ENCODE measurements around the gene TEX29. TPM values are rescaled to one million over a fixed set of nuclear protein-coding genes. Genes with fewer than 3 reads are reported as not detected.

The TEX29 gene
- total RNA-seq, 6 donors from 2014 or later, result 0.37 to 1.2 (median 0.63) TPM; not detected in 3

- Histone ChIP-seq H3K36me3 (peaks cover 53 to 99% (median 75%) of the 10 kb centered on the region in 4 donors), H3K4me1 (peaks cover 0 to 8% (median 4%) of the 10 kb centered on the region in 4 donors), H3K9me3 (no peaks in the 10 kb centered on the region), H3K27me3 (no peaks in the 10 kb centered on the region), H3K27ac (no peak overlapping the region), H3K4me3 (no peak overlapping the region)
- DNase-seq (no peak), ATAC-seq (ENCODE audit: low FRiP score in 2 of 2) (peak in 1 of 2 donors; percentile 20)
- no peak for TF ChIP-seq CTCF (IDR thresholded peaks at IDR 0.05)
- no peak for TF ChIP-seq POLR2AphosphoS5 (IDR thresholded peaks at IDR 0.05)
- no peak for TF ChIP-seq EP300 (IDR thresholded peaks at IDR 0.05)
- no peak for TF ChIP-seq POLR2A (IDR thresholded peaks at IDR 0.05)
- 91 to 94% methylated on average over 8 of the region's 8 CpGs for WGBS, 2 donors
Observed at GRCh38 chr13:111287201-111287600, 33.2 kb upstream of the TEX29 start.

GRCh38 chr13:111288276-111288675 is 32.2 kb upstream of the TEX29 start:
- H3K4me1 ChIP-seq, result no peaks in the 10 kb centered on the region
- WGBS, 2 donors, result 94 to 95% methylated on average over 7 of the region's 7 CpGs
- H3K4me3 ChIP-seq, result no peak overlapping the region
- ATAC-seq (ENCODE audit: low FRiP score in 2 of 2) (no peak), DNase-seq (no peak)
- H3K27ac ChIP-seq, result no peak overlapping the region
- H3K27me3 ChIP-seq, result no peaks in the 10 kb centered on the region
- no peaks in the 10 kb centered on the region for H3K9me3 ChIP-seq
- TF ChIP-seq CTCF (IDR thresholded peaks at IDR 0.05) (no peak), POLR2A (IDR thresholded peaks at IDR 0.05) (no peak), EP300 (IDR thresholded peaks at IDR 0.05) (no peak)
- H3K36me3 ChIP-seq, result peaks cover 51 to 99% (median 80%) of the 10 kb centered on the region in 4 donors

GRCh38 chr13:111289251-111289650 is 31.2 kb upstream of the TEX29 start:
- no peaks in the 10 kb centered on the region for H3K27me3 ChIP-seq
- WGBS, 2 donors, result 94 to 96% methylated on average over 11 of the region's 11 CpGs
- no peak for DNase-seq

GRCh38 chr13:111291908-111292307 is 28.5 kb upstream of the TEX29 start:
- Histone ChIP-seq H3K9me3 (no peaks in the 10 kb centered on the region), H3K4me1 (no peaks in the 10 kb centered on the region), H3K4me3 (no peak overlapping the region), H3K36me3 (peaks cover 26 to 99% (median 58%) of the 10 kb centered on the region in 4 donors), H3K27ac (no peak overlapping the region), H3K27me3 (no peaks in the 10 kb centered on the region)
- ATAC-seq (ENCODE audit: low FRiP score in 2 of 2) (no peak), DNase-seq (no peak)
- WGBS, 2 donors, result 92 to 96% methylated on average over 14 of the region's 14 CpGs
- no peak for TF ChIP-seq POLR2AphosphoS5 (IDR thresholded peaks at IDR 0.05)
- no peak for TF ChIP-seq POLR2A (IDR thresholded peaks at IDR 0.05)

More at GRCh38 chr13:111289251-111289650, 31.2 kb upstream of the TEX29 start:
- H3K36me3 ChIP-seq, result peaks cover 48 to 100% (median 80%) of the 10 kb centered on the region in 4 donors
- H3K4me1 ChIP-seq, result no peaks in the 10 kb centered on the region
- H3K9me3 ChIP-seq, result no peaks in the 10 kb centered on the region
- no peak for ATAC-seq (ENCODE audit: low FRiP score in 2 of 2)
- H3K4me3 ChIP-seq, result no peak overlapping the region
- no peak for TF ChIP-seq CTCF (IDR thresholded peaks at IDR 0.05)
- TF ChIP-seq POLR2AphosphoS5 (IDR thresholded peaks at IDR 0.05), result no peak
- TF ChIP-seq POLR2A (IDR thresholded peaks at IDR 0.05), result no peak
- no peak for TF ChIP-seq EP300 (IDR thresholded peaks at IDR 0.05)
- H3K27ac ChIP-seq, result no peak overlapping the region

- Histone ChIP-seq H3K27me3 (no peaks in the 10 kb centered on the region), H3K36me3 (peaks cover 22 to 96% (median 50%) of the 10 kb centered on the region in 4 donors), H3K9me3 (no peaks in the 10 kb centered on the region), H3K4me3 (no peak overlapping the region), H3K4me1 (no peaks in the 10 kb centered on the region), H3K27ac (no peak overlapping the region)
- TF ChIP-seq EP300 (IDR thresholded peaks at IDR 0.05) (no peak), POLR2A (IDR thresholded peaks at IDR 0.05) (no peak), POLR2AphosphoS5 (IDR thresholded peaks at IDR 0.05) (no peak), CTCF (IDR thresholded peaks at IDR 0.05) (no peak)
- 94% methylated on average over 6 to 13 of the region's 13 CpGs for WGBS, 2 donors
- ATAC-seq (ENCODE audit: low FRiP score in 2 of 2), result no peak
- no peak for DNase-seq
Observed at GRCh38 chr13:111292710-111293485, 27.5 kb upstream of the TEX29 start.

Measured in upper lobe of left lung (tissue), 6 donors.